GOT3 (cell line): ENCODE results near the gene KSR1.

Source experiments
- DNase-seq: peaks from one replicate; lab custom pipeline; 2025; ENCODE audit warnings: mixed read lengths; lab: John Stamatoyannopoulos, UW

The KSR1 gene

GRCh38 chr17:27535178-27535928, 79.1 kb downstream of the KSR1 start:
- no peak for DNase-seq

GRCh38 chr17:27535975-27536374, 79.7 kb downstream of the KSR1 start:
- no peak for DNase-seq

GRCh38 chr17:27536781-27537180, 80.5 kb downstream of the KSR1 start:
- DNase-seq = no peak

- DNase-seq = no peak
Observed at GRCh38 chr17:27538156-27538955, 82.1 kb downstream of the KSR1 start.

GRCh38 chr17:27539152-27539551, 82.9 kb downstream of the KSR1 start:
- no peak for DNase-seq

- no peak for DNase-seq
Observed at GRCh38 chr17:27539794-27540317, 83.6 kb downstream of the KSR1 start.

- DNase-seq = peak; percentile 27
Observed at GRCh38 chr17:27540318-27541101, 84.3 kb downstream of the KSR1 start.

GRCh38 chr17:27541301-27542023, 85.2 kb downstream of the KSR1 start:
- no peak for DNase-seq

GRCh38 chr17:27542841-27543463, 86.7 kb downstream of the KSR1 start:
- no peak for DNase-seq

- DNase-seq = no peak
Observed at GRCh38 chr17:27543464-27543856, 87.2 kb downstream of the KSR1 start.

GRCh38 chr17:27543958-27544349, 87.7 kb downstream of the KSR1 start:
- DNase-seq = no peak

GRCh38 chr17:27544350-27545131, 88.3 kb downstream of the KSR1 start:
- DNase-seq = no peak

- no peak for DNase-seq
Observed at GRCh38 chr17:27545562-27546229, 89.4 kb downstream of the KSR1 start.

- DNase-seq = no peak
Observed at GRCh38 chr17:27546624-27547300, 90.5 kb downstream of the KSR1 start.

GRCh38 chr17:27547301-27547683, 91.0 kb downstream of the KSR1 start:
- DNase-seq = no peak

- DNase-seq = no peak
Observed at GRCh38 chr17:27548369-27548768, 92.1 kb downstream of the KSR1 start.

- no peak for DNase-seq
Observed at GRCh38 chr17:27549251-27549893, 93.1 kb downstream of the KSR1 start.

GRCh38 chr17:27550291-27550930, 94.2 kb downstream of the KSR1 start:
- DNase-seq = no peak
